Ascending aorta (tissue), 2 donors: ENCODE measurements around the gene HIPK4. TPM values are rescaled to one million over a fixed set of nuclear protein-coding genes. Genes with fewer than 3 reads are reported as not detected.
"Not testable (repeated sequence)": the region's sequence is repeated elsewhere in the genome, so short reads cannot be mapped to it uniquely, and the experiment has no call there.

ENCODE experiments used
- DNase-seq, 2 donors: peaks; one replicate each; pipeline ENCODE4 v3.0.0-alpha.2; 2019; ENCODE audit warnings: low spot score in 2 of 2
- H3K27ac ChIP-seq, 2 donors: fragments of 200-600 bp; sonication (generic); one replicate each; pipeline ENCODE4 v1.5.1; 2016 to 2017; ENCODE audit warnings: mild to moderate bottlenecking in 1 of 2
- H3K27me3 ChIP-seq: fragments of 200-600 bp; sonication (generic); one replicate; pipeline ENCODE4 v1.5.1; 2017
- H3K36me3 ChIP-seq, 2 donors: fragments of 200-600 bp; sonication (generic); one replicate each; pipeline ENCODE4 v1.5.1; 2016
- H3K4me1 ChIP-seq, 2 donors: fragments of 200-600 bp; sonication (generic); one replicate each; pipeline ENCODE4 v1.5.1; 2016 to 2017; ENCODE audit warnings: mild to moderate bottlenecking in 1 of 2
- H3K4me3 ChIP-seq, 2 donors: fragments of 200-600 bp; sonication (generic); one replicate each; pipeline ENCODE4 v1.5.1; 2016 to 2017; ENCODE audit warnings: mild to moderate bottlenecking in 1 of 2
- H3K9me3 ChIP-seq, 2 donors: fragments of 200-600 bp; sonication (generic); one replicate each; pipeline ENCODE4 v1.5.1; 2016
- CTCF ChIP-seq, 3 experiments: fragments of 200-600 bp in 2 of 3; fragments of 450-650 bp in 1 of 3; sonication (generic) in 2 of 3; IDR thresholded peaks; one replicate each; pipeline ENCODE4 v1.5.1; 2016 to 2019; ENCODE audit warnings: antibody characterized with exemption in 3 of 3, mild to moderate bottlenecking in 1 of 3, moderate library complexity in 1 of 3
- intact Hi-C: fragments of 100-400 bp; cut with DNase I; formaldehyde crosslinking; loops from one replicate; pipeline ENCODE4 v1.15.1; 2023
- total RNA-seq: library from RNA; depleted of rRNA; stranded (reverse); fragments of >200 nt; gene quantifications from one replicate; pipeline ENCODE4 v1.1.0, GENCODE V29; 2016

HIPK4 gene
- total RNA-seq, 1 donor from 2014 or later, result not detected

GRCh38 chr19:40336601-40336900 is 53.4 kb downstream of the HIPK4 start:
- intact Hi-C loops, result no loop called here
- peaks cover 41 to 53% of the 10 kb centered on the region in 2 donors for H3K36me3 ChIP-seq
- no peaks in the 10 kb centered on the region for H3K9me3 ChIP-seq
- H3K4me1 ChIP-seq, result peaks cover 0 to 11% of the 10 kb centered on the region in 2 donors
- no peak overlapping the region for H3K4me3 ChIP-seq
- no peak for TF ChIP-seq CTCF (IDR thresholded peaks at IDR 0.05)
- no peak overlapping the region for H3K27ac ChIP-seq
- DNase-seq, result no peak
- H3K27me3 ChIP-seq, result no peaks in the 10 kb centered on the region

- no peak for TF ChIP-seq CTCF (IDR thresholded peaks at IDR 0.05)
- H3K36me3 ChIP-seq, result peaks cover 46 to 59% of the 10 kb centered on the region in 2 donors
- no peak for DNase-seq
- no peak overlapping the region for H3K27ac ChIP-seq
- no peaks in the 10 kb centered on the region for H3K27me3 ChIP-seq
- no peaks in the 10 kb centered on the region for H3K9me3 ChIP-seq
- no peak overlapping the region for H3K4me3 ChIP-seq
- intact Hi-C loops, result no loop called here
- peaks cover 0 to 6% of the 10 kb centered on the region in 2 donors for H3K4me1 ChIP-seq
Observed at GRCh38 chr19:40335855-40336600, 54.0 kb downstream of the HIPK4 start.

- DNase-seq, result no peak
- Histone ChIP-seq H3K27ac (no peak overlapping the region), H3K4me3 (no peak overlapping the region), H3K4me1 (no peaks in the 10 kb centered on the region), H3K9me3 (no peaks in the 10 kb centered on the region), H3K36me3 (peaks cover 56 to 68% of the 10 kb centered on the region in 2 donors), H3K27me3 (no peaks in the 10 kb centered on the region)
- intact Hi-C loops, result no loop called here
- no peak for TF ChIP-seq CTCF (IDR thresholded peaks at IDR 0.05)
Observed at GRCh38 chr19:40335101-40335500, 54.9 kb downstream of the HIPK4 start.

- H3K27me3 ChIP-seq, H3K9me3 ChIP-seq, intact Hi-C loops, DNase-seq, H3K4me3 ChIP-seq, H3K4me1 ChIP-seq, H3K27ac ChIP-seq: not testable (repeated sequence)
- H3K36me3 ChIP-seq, result peaks cover 74 to 82% of the 10 kb centered on the region in 2 donors
Observed at GRCh38 chr19:40333083-40333482, 56.9 kb downstream of the HIPK4 start.

GRCh38 chr19:40332669-40333068 is 57.3 kb downstream of the HIPK4 start:
- H3K4me1 ChIP-seq, result no peaks in the 10 kb centered on the region
- TF ChIP-seq CTCF (IDR thresholded peaks at IDR 0.05), result no peak

GRCh38 chr19:40331052-40331451 is 58.9 kb downstream of the HIPK4 start:
- intact Hi-C loops, result no loop called here

More at GRCh38 chr19:40332669-40333068, 57.3 kb downstream of the HIPK4 start:
- no peak overlapping the region for H3K4me3 ChIP-seq
- intact Hi-C loops, result no loop called here
- H3K27ac ChIP-seq, result no peak overlapping the region
- H3K36me3 ChIP-seq, result peaks cover 78 to 86% of the 10 kb centered on the region in 2 donors
- no peak for DNase-seq
- no peaks in the 10 kb centered on the region for H3K27me3 ChIP-seq
- H3K9me3 ChIP-seq, result no peaks in the 10 kb centered on the region

More at GRCh38 chr19:40331052-40331451, 58.9 kb downstream of the HIPK4 start:
- Histone ChIP-seq H3K27ac (no peak overlapping the region), H3K4me3 (no peak overlapping the region), H3K27me3 (no peaks in the 10 kb centered on the region), H3K36me3 (peaks cover 90 to 96% of the 10 kb centered on the region in 2 donors), H3K4me1 (no peaks in the 10 kb centered on the region), H3K9me3 (no peaks in the 10 kb centered on the region)
- no peak for TF ChIP-seq CTCF (IDR thresholded peaks at IDR 0.05)
- DNase-seq, result no peak

Other genes starting within 250 kb of the HIPK4 start
- 19.4 TPM for gene MAP3K10, start 198.8 kb downstream of the HIPK4 start, total RNA-seq
- not detected for gene TTC9B, start 171.8 kb downstream of the HIPK4 start, total RNA-seq
- gene CCNP, start 163.5 kb downstream of the HIPK4 start, total RNA-seq, result not detected
- 137 TPM for gene AKT2, start 104.8 kb downstream of the HIPK4 start, total RNA-seq
- gene C19orf47, start 41.8 kb downstream of the HIPK4 start, total RNA-seq, result 10.4 TPM
- gene PLD3, start 41.5 kb downstream of the HIPK4 start, total RNA-seq, result 345 TPM
- gene PRX, start 23.2 kb upstream of the HIPK4 start, total RNA-seq, result 3.3 TPM
- gene SERTAD1, start 35.8 kb upstream of the HIPK4 start, total RNA-seq, result 39.7 TPM
- gene SERTAD3, start 54.2 kb upstream of the HIPK4 start, total RNA-seq, result 36.9 TPM
- gene BLVRB, start 75.6 kb upstream of the HIPK4 start, total RNA-seq, result 295 TPM
- gene SPTBN4, start 76.8 kb upstream of the HIPK4 start, total RNA-seq, result 0.43 TPM
- 192 TPM for gene SHKBP1, start 186.7 kb upstream of the HIPK4 start, total RNA-seq
- gene LTBP4, start 211.2 kb upstream of the HIPK4 start, total RNA-seq, result 691 TPM